OCI-LY1 (cell line): Measurements from ENCODE around the gene KCNK2.

Experiments
- H2AFZ ChIP-seq: fragments of 200-600 bp; sonication (generic), shearing (Covaris generic); 2 replicates; pipeline ENCODE4 v1.6.0; 2014; ENCODE audit warnings: antibody characterized with exemption, mild to moderate bottlenecking, low read length
- H3F3A ChIP-seq: fragments of 200-600 bp; sonication (generic), shearing (Covaris generic); 2 replicates; pipeline ENCODE4 v1.6.0; 2014; ENCODE audit warnings: mild to moderate bottlenecking, antibody characterized with exemption, low read length, moderate library complexity; ENCODE audit not compliant: insufficient read depth
- H3K27ac ChIP-seq: fragments of 200-600 bp; sonication (generic); 2 replicates; pipeline ENCODE4 v1.5.1; 2014; ENCODE audit warnings: low read length, mixed run types, mild to moderate bottlenecking, low read depth; ENCODE audit not compliant: poor library complexity, severe bottlenecking
- H3K27me3 ChIP-seq: fragments of 200-600 bp; sonication (generic); 2 replicates; pipeline ENCODE4 v1.6.0; 2014; ENCODE audit warnings: antibody characterized with exemption, mild to moderate bottlenecking, low read length, moderate library complexity; ENCODE audit not compliant: insufficient read depth
- H3K36me3 ChIP-seq: fragments of 200-600 bp; sonication (generic); 2 replicates; pipeline ENCODE4 v1.6.1; 2014; ENCODE audit warnings: mild to moderate bottlenecking, antibody characterized with exemption, low read length, moderate library complexity, mixed read lengths; ENCODE audit not compliant: insufficient read depth
- H3K4me1 ChIP-seq: fragments of 200-600 bp; sonication (generic); 2 replicates; pipeline ENCODE4 v1.5.1; 2014; ENCODE audit warnings: mild to moderate bottlenecking, low read length, moderate library complexity; ENCODE audit not compliant: insufficient read depth, severe bottlenecking
- H3K4me2 ChIP-seq: fragments of 200-600 bp; sonication (generic), shearing (Covaris generic); 2 replicates; pipeline ENCODE4 v1.6.1; 2014; ENCODE audit warnings: low read length
- H3K4me3 ChIP-seq: fragments of 200-600 bp; sonication (generic); 2 replicates; pipeline ENCODE4 v1.5.1; 2014; ENCODE audit warnings: low read length, low read depth, mild to moderate bottlenecking, mixed read lengths; ENCODE audit not compliant: poor library complexity, severe bottlenecking
- H3K79me2 ChIP-seq: fragments of 200-600 bp; shearing (Covaris generic); 2 replicates; pipeline ENCODE4 v1.6.1; 2016; ENCODE audit warnings: mixed run types, low read length, mixed read lengths; ENCODE audit not compliant: insufficient read depth
- H3K9ac ChIP-seq: fragments of 200-600 bp; sonication (generic), shearing (Covaris generic); 2 replicates; pipeline ENCODE4 v1.6.1; 2014; ENCODE audit warnings: mild to moderate bottlenecking, low read length, mixed read lengths
- H3K9me2 ChIP-seq: fragments of 200-600 bp; sonication (generic), shearing (Covaris generic); 2 replicates; pipeline ENCODE4 v1.6.1; 2014; ENCODE audit warnings: low read depth, mild to moderate bottlenecking, low read length, mixed read lengths
- H3K9me3 ChIP-seq: fragments of 200-600 bp; shearing (Covaris generic); 2 replicates; pipeline ENCODE4 v1.6.1; 2014; ENCODE audit warnings: low read length, mixed read lengths
- H4K20me1 ChIP-seq: fragments of 200-600 bp; sonication (generic), shearing (Covaris generic); 2 replicates; pipeline ENCODE4 v1.6.0; 2016; ENCODE audit warnings: mild to moderate bottlenecking, low read length; ENCODE audit not compliant: insufficient read depth
- EZH2 ChIP-seq: fragments of 200-600 bp; sonication (generic), shearing (Covaris generic); IDR thresholded peaks from 2 replicates; pipeline ENCODE4 v1.8.0; 2017; ENCODE audit warnings: borderline replicate concordance, mixed run types, mild to moderate bottlenecking, antibody characterized with exemption, low read length, moderate library complexity, mixed read lengths
- TF ChIP-seq, protein P1 (sequence below): fragments of 200-600 bp; sonication (generic), shearing (Covaris generic); IDR thresholded peaks from 2 replicates; pipeline ENCODE4 v1.5.1; 2017; ENCODE audit warnings: mild to moderate bottlenecking, antibody characterized with exemption, low read length, moderate library complexity, mixed read lengths

Gene KCNK2

GRCh38 chr1:215147024-215147423 lies 64.5 kb downstream of the KCNK2 start:
- no peak overlapping the region for H2AFZ ChIP-seq
- no peaks in the 10 kb centered on the region for H4K20me1 ChIP-seq
- no peaks in the 10 kb centered on the region for H3F3A ChIP-seq
- H3K79me2 ChIP-seq: no peaks in the 10 kb centered on the region
- TF ChIP-seq EZH2: no peak
- TF ChIP-seq, protein P1, sequence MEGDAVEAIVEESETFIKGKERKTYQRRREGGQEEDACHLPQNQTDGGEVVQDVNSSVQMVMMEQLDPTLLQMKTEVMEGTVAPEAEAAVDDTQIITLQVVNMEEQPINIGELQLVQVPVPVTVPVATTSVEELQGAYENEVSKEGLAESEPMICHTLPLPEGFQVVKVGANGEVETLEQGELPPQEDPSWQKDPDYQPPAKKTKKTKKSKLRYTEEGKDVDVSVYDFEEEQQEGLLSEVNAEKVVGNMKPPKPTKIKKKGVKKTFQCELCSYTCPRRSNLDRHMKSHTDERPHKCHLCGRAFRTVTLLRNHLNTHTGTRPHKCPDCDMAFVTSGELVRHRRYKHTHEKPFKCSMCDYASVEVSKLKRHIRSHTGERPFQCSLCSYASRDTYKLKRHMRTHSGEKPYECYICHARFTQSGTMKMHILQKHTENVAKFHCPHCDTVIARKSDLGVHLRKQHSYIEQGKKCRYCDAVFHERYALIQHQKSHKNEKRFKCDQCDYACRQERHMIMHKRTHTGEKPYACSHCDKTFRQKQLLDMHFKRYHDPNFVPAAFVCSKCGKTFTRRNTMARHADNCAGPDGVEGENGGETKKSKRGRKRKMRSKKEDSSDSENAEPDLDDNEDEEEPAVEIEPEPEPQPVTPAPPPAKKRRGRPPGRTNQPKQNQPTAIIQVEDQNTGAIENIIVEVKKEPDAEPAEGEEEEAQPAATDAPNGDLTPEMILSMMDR: no peak
- H3K9ac ChIP-seq: no peak overlapping the region
- H3K9me2 ChIP-seq: no peaks in the 10 kb centered on the region
- H3K36me3 ChIP-seq: no peaks in the 10 kb centered on the region
- H3K4me3 ChIP-seq: no peak overlapping the region
- H3K27me3 ChIP-seq: no peaks in the 10 kb centered on the region
- no peaks in the 10 kb centered on the region for H3K9me3 ChIP-seq
- H3K4me1 ChIP-seq: no peaks in the 10 kb centered on the region
- no peak overlapping the region for H3K4me2 ChIP-seq
- H3K27ac ChIP-seq: no peak overlapping the region

GRCh38 chr1:215151841-215152549 lies 69.5 kb downstream of the KCNK2 start:
- Histone ChIP-seq H3K9me3 (no peaks in the 10 kb centered on the region), H3F3A (no peaks in the 10 kb centered on the region), H3K9me2 (no peaks in the 10 kb centered on the region), H2AFZ (no peak overlapping the region), H3K27me3 (no peaks in the 10 kb centered on the region), H3K36me3 (no peaks in the 10 kb centered on the region), H4K20me1 (no peaks in the 10 kb centered on the region), H3K4me1 (no peaks in the 10 kb centered on the region), H3K79me2 (no peaks in the 10 kb centered on the region), H3K9ac (no peak overlapping the region), H3K27ac (no peak overlapping the region), H3K4me2 (no peak overlapping the region), H3K4me3 (no peak overlapping the region)
- TF ChIP-seq EZH2: no peak
- TF ChIP-seq, protein P1: no peak

GRCh38 chr1:215156232-215156631 lies 73.7 kb downstream of the KCNK2 start:
- H3K27me3 ChIP-seq: no peaks in the 10 kb centered on the region
- H3K4me2 ChIP-seq: no peak overlapping the region
- H3K9ac ChIP-seq: no peak overlapping the region
- no peaks in the 10 kb centered on the region for H3K36me3 ChIP-seq
- no peaks in the 10 kb centered on the region for H3K9me2 ChIP-seq
- no peak overlapping the region for H2AFZ ChIP-seq
- no peak overlapping the region for H3K4me3 ChIP-seq
- no peaks in the 10 kb centered on the region for H3K4me1 ChIP-seq
- no peaks in the 10 kb centered on the region for H3K79me2 ChIP-seq
- H3K27ac ChIP-seq: no peak overlapping the region
- H4K20me1 ChIP-seq: no peaks in the 10 kb centered on the region
- no peaks in the 10 kb centered on the region for H3K9me3 ChIP-seq
- no peaks in the 10 kb centered on the region for H3F3A ChIP-seq
- TF ChIP-seq, protein P1: no peak
